Spleen (tissue), 7 donors: ENCODE results near the gene GLS.

Source experiments
- POLR2A ChIP-seq, 3 donors: fragments of 450-650 bp; IDR thresholded peaks; one replicate each; pipeline ENCODE4 v1.5.1; 2017; ENCODE audit warnings: antibody characterized with exemption in 3 of 3, mild to moderate bottlenecking in 1 of 3
- POLR2AphosphoS5 ChIP-seq, 3 donors: sonication (generic); formaldehyde crosslinking; IDR thresholded peaks; one replicate each; pipeline ENCODE4 v1.5.1; 2017; ENCODE audit warnings: antibody characterized with exemption in 3 of 3
- TF ChIP-seq, protein P1 (sequence below), 11 experiments: fragments of 200-600 bp in 7 of 11; fragments of 450-650 bp in 4 of 11; sonication (generic) in 4 of 11; IDR thresholded peaks in 8 of 11; conservative IDR thresholded peaks in 3 of 11; 1 replicate in 7 of 11; 2 replicates in 4 of 11; pipeline versions ENCODE4 v1.4.0 to v1.8.0; 2016 to 2021; ENCODE audit warnings: antibody characterized with exemption in 11 of 11, inconsistent platforms in 4 of 11, mild to moderate bottlenecking in 1 of 11
- donor health status: DM: no; HTN: no; CAD: no; lungs with moderate emphysema.
- donor health status: DM: no; HTN: no; CAD: no.
- donor health status: DM: no; HTN: no; CAD: no.

DNA sequence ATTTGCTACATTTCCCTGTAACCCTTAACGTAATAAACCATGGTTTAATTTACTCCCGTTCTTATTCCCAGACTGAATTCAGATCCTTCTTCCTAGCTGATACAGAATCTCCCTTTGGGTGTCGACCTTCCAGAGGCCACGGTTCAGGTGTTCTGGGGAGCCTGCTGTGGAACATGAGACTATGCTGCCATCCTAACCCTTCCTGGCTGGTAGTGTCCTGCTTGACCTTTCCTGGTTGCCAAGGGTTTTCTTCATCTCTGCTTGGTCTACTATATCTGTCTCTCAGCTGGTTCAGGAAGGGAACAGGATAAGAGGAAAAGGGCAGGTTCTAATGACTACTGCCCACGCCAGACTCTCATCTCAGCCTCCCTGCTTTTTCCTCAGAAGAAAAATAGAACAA is 96.9 kb downstream of the GLS start:
- TF ChIP-seq, protein P1, sequence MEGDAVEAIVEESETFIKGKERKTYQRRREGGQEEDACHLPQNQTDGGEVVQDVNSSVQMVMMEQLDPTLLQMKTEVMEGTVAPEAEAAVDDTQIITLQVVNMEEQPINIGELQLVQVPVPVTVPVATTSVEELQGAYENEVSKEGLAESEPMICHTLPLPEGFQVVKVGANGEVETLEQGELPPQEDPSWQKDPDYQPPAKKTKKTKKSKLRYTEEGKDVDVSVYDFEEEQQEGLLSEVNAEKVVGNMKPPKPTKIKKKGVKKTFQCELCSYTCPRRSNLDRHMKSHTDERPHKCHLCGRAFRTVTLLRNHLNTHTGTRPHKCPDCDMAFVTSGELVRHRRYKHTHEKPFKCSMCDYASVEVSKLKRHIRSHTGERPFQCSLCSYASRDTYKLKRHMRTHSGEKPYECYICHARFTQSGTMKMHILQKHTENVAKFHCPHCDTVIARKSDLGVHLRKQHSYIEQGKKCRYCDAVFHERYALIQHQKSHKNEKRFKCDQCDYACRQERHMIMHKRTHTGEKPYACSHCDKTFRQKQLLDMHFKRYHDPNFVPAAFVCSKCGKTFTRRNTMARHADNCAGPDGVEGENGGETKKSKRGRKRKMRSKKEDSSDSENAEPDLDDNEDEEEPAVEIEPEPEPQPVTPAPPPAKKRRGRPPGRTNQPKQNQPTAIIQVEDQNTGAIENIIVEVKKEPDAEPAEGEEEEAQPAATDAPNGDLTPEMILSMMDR (IDR thresholded peaks at IDR 0.05 in 8 of 11, conservative IDR thresholded peaks at IDR 0.05 in 3 of 11) = no peak
- TF ChIP-seq POLR2A (IDR thresholded peaks at IDR 0.05) (no peak), POLR2AphosphoS5 (IDR thresholded peaks at IDR 0.05) (peak in 1 of 3 donors; percentile 20)
